ENCODE measurements around the gene DNAH8.

The DNAH8 gene

DNA sequence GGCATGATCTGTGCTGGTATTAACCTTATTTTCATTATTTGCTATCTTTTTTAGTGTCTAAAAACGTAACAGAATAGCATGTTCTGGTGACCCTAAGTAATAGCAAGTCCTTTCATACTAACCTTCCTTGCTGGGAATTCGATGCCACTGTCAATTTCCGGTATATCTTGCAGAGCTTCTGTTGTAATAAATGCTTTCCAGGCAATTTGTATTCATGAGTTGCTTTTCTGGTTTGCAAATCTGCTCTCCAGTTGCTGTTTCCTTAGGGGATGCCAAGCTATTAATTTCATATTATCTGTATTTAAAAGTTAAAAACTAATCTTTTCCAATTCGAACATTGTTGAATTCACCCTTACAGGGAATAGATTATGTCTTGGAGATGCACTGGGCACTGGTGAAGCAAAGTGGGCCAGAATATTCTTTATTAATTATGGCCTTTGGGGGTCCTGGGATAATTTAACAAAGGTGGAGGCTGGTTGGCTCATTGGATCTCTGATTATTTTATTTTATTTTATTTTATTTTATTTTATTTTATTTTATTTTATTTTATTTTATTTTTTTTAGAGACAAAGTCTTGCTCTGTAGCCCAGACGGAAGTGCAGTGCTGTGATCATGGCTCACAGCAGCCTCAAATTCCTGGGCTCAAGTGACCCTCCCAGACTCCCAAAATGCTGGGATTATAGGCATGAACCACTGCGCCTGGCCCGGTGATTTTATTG is 209.8 kb downstream of the DNAH8 start:
- H3K27me3 ChIP-seq (ENCODE audit: low read depth, low read length), result peaks cover 39% of the 10 kb centered on the region
- no peak overlapping the region for H3K27ac ChIP-seq (ENCODE audit: low read length)
- no peaks in the 10 kb centered on the region for H4K20me1 ChIP-seq (ENCODE audit: insufficient read depth, low read length)
- no peak overlapping the region for H3K9ac ChIP-seq (ENCODE audit: low read length)
- no peaks in the 10 kb centered on the region for H3K79me2 ChIP-seq (ENCODE audit: low read length)
- H3K9me3 ChIP-seq (ENCODE audit: insufficient read depth, low read length), result no peaks in the 10 kb centered on the region
- no peaks in the 10 kb centered on the region for H3K4me1 ChIP-seq (ENCODE audit: low read length)
- no peaks in the 10 kb centered on the region for H3K36me3 ChIP-seq (replicated peaks; ENCODE audit: low read depth, low read length)
- no peak overlapping the region for H3K4me2 ChIP-seq (ENCODE audit: low read length)
- no peak for TF ChIP-seq EZH2phosphoT487 (IDR thresholded peaks at IDR 0.05; ENCODE audit: low read depth)
- TF ChIP-seq, protein P1, sequence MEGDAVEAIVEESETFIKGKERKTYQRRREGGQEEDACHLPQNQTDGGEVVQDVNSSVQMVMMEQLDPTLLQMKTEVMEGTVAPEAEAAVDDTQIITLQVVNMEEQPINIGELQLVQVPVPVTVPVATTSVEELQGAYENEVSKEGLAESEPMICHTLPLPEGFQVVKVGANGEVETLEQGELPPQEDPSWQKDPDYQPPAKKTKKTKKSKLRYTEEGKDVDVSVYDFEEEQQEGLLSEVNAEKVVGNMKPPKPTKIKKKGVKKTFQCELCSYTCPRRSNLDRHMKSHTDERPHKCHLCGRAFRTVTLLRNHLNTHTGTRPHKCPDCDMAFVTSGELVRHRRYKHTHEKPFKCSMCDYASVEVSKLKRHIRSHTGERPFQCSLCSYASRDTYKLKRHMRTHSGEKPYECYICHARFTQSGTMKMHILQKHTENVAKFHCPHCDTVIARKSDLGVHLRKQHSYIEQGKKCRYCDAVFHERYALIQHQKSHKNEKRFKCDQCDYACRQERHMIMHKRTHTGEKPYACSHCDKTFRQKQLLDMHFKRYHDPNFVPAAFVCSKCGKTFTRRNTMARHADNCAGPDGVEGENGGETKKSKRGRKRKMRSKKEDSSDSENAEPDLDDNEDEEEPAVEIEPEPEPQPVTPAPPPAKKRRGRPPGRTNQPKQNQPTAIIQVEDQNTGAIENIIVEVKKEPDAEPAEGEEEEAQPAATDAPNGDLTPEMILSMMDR (IDR thresholded peaks at IDR 0.05; ENCODE audit: low read depth, low read length), result no peak
- no peak overlapping the region for H3K4me3 ChIP-seq (ENCODE audit: low read length)
- no peak overlapping the region for H2AFZ ChIP-seq (ENCODE audit: low read depth, low read length)

DNA sequence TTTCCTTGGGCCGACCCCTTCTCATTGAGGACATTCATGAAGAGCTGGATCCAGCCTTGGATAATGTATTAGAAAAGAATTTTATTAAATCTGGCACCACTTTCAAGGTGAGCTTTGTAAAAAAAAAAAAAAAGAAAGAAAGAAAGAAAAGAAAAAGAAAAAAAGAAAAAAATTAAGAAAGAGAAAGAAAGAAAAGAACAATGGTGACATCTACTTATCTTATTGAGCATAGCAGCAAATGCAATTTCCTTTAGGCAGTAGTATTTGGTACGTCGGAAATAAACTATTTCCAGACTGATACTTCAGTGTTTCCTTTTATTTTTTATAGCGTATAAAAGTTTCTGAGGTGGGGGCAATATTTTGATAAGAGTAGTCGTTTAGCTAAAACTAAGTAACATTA is 214.4 kb downstream of the DNAH8 start:
- no peaks in the 10 kb centered on the region for H3K9me3 ChIP-seq (ENCODE audit: insufficient read depth, low read length)
- H2AFZ ChIP-seq (ENCODE audit: low read depth, low read length), result no peak overlapping the region
- H3K27me3 ChIP-seq (ENCODE audit: low read depth, low read length), result peaks cover 52% of the 10 kb centered on the region
- no peak overlapping the region for H3K4me3 ChIP-seq (ENCODE audit: low read length)
- H3K27ac ChIP-seq (ENCODE audit: low read length), result no peak overlapping the region
- no peaks in the 10 kb centered on the region for H3K79me2 ChIP-seq (ENCODE audit: low read length)
- H3K9ac ChIP-seq (ENCODE audit: low read length), result no peak overlapping the region
- TF ChIP-seq, protein P1 (IDR thresholded peaks at IDR 0.05; ENCODE audit: low read depth, low read length), result no peak
- no peak for TF ChIP-seq EZH2phosphoT487 (IDR thresholded peaks at IDR 0.05; ENCODE audit: low read depth)
- no peaks in the 10 kb centered on the region for H4K20me1 ChIP-seq (ENCODE audit: insufficient read depth, low read length)
- H3K4me1 ChIP-seq (ENCODE audit: low read length), result no peaks in the 10 kb centered on the region
- no peaks in the 10 kb centered on the region for H3K36me3 ChIP-seq (replicated peaks; ENCODE audit: low read depth, low read length)
- H3K4me2 ChIP-seq (ENCODE audit: low read length), result no peak overlapping the region

DNA sequence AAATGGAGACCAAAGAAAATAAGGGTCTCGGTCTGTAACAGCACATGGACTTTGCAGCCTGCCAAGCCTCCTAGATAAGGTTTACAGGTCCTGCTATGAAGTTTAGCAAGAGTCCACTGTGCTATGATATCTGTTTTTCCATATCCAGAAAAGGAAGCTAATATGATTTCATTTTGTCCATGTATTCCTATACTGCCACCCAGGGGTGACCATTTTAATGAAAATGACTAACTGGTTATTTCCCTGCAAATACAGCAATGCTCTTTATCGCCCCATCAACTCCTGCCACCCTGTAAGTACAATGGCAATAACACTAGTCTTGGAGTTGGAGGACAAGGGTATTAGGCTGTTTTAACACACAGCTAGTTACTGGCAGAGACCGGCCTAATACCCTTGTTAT is 218.3 kb downstream of the DNAH8 start:
- no peak overlapping the region for H3K4me2 ChIP-seq (ENCODE audit: low read length)
- no peak overlapping the region for H2AFZ ChIP-seq (ENCODE audit: low read depth, low read length)

DNA sequence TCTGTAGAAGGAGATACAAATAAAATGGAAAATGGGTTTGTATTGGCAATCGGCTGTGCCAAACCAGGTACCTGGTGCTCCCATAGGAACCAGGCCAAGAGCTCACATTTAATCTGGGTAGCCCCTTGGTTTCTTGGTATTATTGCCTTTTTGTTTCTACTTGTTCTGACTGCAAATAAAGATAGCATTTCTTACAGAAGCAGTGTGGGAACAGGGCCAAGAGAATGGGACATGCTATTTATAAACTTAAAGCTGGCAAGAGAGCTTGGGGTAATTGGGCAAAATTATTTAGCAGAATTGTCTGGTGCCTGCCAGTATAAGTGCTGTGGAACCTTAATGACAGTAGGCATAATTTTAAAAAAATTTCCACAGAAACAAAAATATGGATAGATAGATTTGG is 219.9 kb downstream of the DNAH8 start:
- H3K4me1 ChIP-seq (ENCODE audit: low read length), result no peaks in the 10 kb centered on the region
- TF ChIP-seq, protein P1 (IDR thresholded peaks at IDR 0.05; ENCODE audit: low read depth, low read length), result no peak
- no peak for TF ChIP-seq EZH2phosphoT487 (IDR thresholded peaks at IDR 0.05; ENCODE audit: low read depth)
- H3K4me3 ChIP-seq (ENCODE audit: low read length), result no peak overlapping the region
- no peaks in the 10 kb centered on the region for H3K9me3 ChIP-seq (ENCODE audit: insufficient read depth, low read length)
- H3K27me3 ChIP-seq (ENCODE audit: low read depth, low read length), result peaks cover 20% of the 10 kb centered on the region
- no peaks in the 10 kb centered on the region for H4K20me1 ChIP-seq (ENCODE audit: insufficient read depth, low read length)
- H2AFZ ChIP-seq (ENCODE audit: low read depth, low read length), result no peak overlapping the region
- no peak overlapping the region for H3K27ac ChIP-seq (ENCODE audit: low read length)
- no peak overlapping the region for H3K9ac ChIP-seq (ENCODE audit: low read length)
- H3K36me3 ChIP-seq (replicated peaks; ENCODE audit: low read depth, low read length), result no peaks in the 10 kb centered on the region
- H3K79me2 ChIP-seq (ENCODE audit: low read length), result no peaks in the 10 kb centered on the region
- H3K4me2 ChIP-seq (ENCODE audit: low read length), result no peak overlapping the region

More for the DNA sequence above, 218.3 kb downstream of the DNAH8 start:
- TF ChIP-seq, protein P1 (IDR thresholded peaks at IDR 0.05; ENCODE audit: low read depth, low read length), result peak; percentile 59
- no peak for TF ChIP-seq EZH2phosphoT487 (IDR thresholded peaks at IDR 0.05; ENCODE audit: low read depth)
- no peaks in the 10 kb centered on the region for H3K4me1 ChIP-seq (ENCODE audit: low read length)
- no peaks in the 10 kb centered on the region for H3K9me3 ChIP-seq (ENCODE audit: insufficient read depth, low read length)
- H3K27ac ChIP-seq (ENCODE audit: low read length), result no peak overlapping the region
- no peaks in the 10 kb centered on the region for H3K79me2 ChIP-seq (ENCODE audit: low read length)
- H3K36me3 ChIP-seq (replicated peaks; ENCODE audit: low read depth, low read length), result no peaks in the 10 kb centered on the region
- no peak overlapping the region for H3K9ac ChIP-seq (ENCODE audit: low read length)
- H3K4me3 ChIP-seq (ENCODE audit: low read length), result no peak overlapping the region
- peaks cover 31% of the 10 kb centered on the region for H3K27me3 ChIP-seq (ENCODE audit: low read depth, low read length)
- H4K20me1 ChIP-seq (ENCODE audit: insufficient read depth, low read length), result no peaks in the 10 kb centered on the region

Measured in OCI-LY3 (cell line).